GM19328 (cell line): ENCODE results near the gene RIPOR3.
"Not testable (repeated sequence)": the region's sequence is repeated elsewhere in the genome, so short reads cannot be mapped to it uniquely, and the experiment has no call there.

ENCODE experiments used
- ATAC-seq: cut with Tn5 transposase; IDR thresholded peaks from one replicate; pipeline ENCODE4 v1.9.1; 2021; ENCODE audit warnings: mild to moderate bottlenecking, moderate library complexity; ENCODE audit not compliant: unreplicated experiment

The RIPOR3 gene

GRCh38 chr20:50724112-50724725 is 32.9 kb upstream of the RIPOR3 start:
- ATAC-seq = no peak

GRCh38 chr20:50723672-50724071 is 32.3 kb upstream of the RIPOR3 start:
- ATAC-seq = no peak

DNA sequence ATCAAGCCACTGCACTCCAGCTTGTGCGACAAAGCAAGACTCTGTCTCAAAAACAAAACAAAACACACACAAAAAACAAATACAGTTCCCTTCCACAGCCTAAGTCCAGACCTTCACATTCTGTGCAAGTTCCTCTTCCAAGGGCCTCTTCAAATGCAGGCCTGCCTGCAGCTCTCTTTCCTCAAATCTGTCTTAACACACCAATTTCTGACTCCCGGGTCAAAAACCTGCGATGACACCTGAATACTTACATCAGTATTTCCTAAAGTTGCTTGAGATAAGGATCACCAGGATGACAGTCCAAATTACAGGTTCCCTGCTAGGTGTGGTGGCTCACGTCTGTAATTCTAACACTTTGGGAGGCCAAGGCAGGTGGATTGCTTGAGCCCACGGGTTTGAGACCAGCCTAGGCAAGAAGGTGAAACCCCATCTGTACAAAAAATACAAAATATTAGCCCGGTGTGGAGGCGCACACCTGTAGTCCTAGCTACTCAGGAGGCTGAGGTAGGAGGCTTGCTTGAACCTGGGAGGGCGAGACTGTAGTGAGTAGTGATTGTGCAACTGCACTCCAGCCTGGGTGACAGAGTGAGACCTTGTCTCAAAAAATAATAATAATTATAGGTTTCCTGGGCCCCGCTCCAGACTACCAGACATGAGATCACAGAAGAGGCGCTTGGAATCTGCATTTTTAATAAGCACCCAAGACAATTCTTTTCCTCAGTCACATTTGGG is 31.2 kb upstream of the RIPOR3 start:
- ATAC-seq = no peak

- ATAC-seq = no peak
Observed at GRCh38 chr20:50721881-50722281, 30.5 kb upstream of the RIPOR3 start.

DNA sequence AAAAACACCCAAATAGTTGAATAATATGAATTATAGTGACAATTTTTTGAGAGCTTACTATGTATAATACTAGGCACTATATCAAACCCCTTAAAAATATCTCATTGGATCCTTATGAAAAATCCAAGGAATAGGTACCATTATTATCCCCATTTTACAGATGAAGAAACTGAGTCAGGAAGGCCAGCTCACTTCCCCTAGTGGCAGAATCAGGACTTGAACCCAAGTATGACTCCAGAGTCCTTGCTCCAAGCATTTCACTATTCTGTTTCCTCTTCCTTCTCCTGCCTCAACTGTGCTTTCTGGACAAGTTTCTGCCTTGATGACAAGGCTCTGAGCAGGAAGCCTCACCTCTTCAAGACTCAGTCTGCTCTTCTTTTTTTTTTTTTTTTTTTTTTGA is 29.2 kb upstream of the RIPOR3 start:
- ATAC-seq = no peak

DNA sequence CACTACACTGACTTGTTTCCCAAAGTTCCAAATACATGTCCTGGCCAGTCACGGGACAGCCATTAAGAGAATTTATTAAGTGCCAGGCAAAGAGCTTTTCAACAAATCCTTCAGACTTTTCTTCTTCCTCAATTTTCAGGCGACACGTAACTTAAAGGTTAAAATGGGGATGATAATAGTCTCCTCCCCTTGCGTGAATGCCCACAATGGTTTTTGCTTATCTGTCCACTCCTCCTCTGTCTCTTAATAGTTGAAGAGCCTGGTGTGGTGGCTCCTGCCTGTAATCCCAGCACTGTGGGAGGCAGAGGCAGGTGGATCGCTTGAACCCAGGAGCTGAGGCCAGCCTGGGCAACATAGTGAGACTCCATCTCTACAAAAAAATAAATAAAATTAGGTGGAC is 28.7 kb upstream of the RIPOR3 start:
- ATAC-seq = no peak

- no peak for ATAC-seq
Observed at GRCh38 chr20:50719328-50719727, 28.0 kb upstream of the RIPOR3 start.

GRCh38 chr20:50717974-50718761 is 26.8 kb upstream of the RIPOR3 start:
- no peak for ATAC-seq

- ATAC-seq = no peak
Observed at GRCh38 chr20:50717312-50717711, 26.0 kb upstream of the RIPOR3 start.

GRCh38 chr20:50716518-50716917 is 25.2 kb upstream of the RIPOR3 start:
- ATAC-seq = no peak

GRCh38 chr20:50715694-50716093 is 24.4 kb upstream of the RIPOR3 start:
- ATAC-seq = no peak

GRCh38 chr20:50714426-50714825 is 23.1 kb upstream of the RIPOR3 start:
- ATAC-seq = not testable (repeated sequence)

GRCh38 chr20:50713657-50714101 is 22.3 kb upstream of the RIPOR3 start:
- no peak for ATAC-seq

- no peak for ATAC-seq
Observed at GRCh38 chr20:50712771-50713656, 21.7 kb upstream of the RIPOR3 start.

DNA sequence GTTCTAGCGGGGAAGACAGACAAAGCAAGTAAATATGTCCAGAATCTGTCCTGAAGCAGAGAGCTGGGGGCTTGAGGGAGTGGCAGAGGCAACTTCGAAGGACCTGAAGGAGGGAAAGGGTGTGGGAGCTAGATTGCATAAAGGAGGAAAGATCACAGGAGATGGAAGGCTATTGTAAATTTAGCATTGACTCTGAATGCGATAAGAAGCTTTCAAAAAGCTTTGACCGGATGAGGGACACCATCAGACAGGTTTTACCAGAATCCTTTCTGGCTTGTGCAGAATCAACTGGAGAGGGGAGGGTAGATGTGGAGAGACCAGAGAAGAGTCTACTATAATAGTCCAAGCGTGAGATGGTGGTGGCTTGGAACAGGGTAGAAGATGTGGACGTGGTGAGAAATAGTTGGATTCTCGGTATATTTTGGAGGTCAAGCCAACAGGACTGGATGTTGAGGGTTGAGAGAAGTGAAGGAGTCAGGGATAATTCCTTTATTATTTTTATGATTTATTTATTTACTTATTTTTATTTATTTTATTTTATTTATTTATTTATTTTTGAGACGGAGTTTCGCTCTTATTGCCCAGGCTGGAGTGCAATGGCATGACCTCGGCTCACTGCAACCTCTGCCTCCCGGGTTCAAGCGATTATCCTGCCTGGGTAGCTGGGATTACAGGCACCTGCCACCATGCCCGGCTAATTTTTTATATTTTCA is 19.9 kb upstream of the RIPOR3 start:
- no peak for ATAC-seq

GRCh38 chr20:50710492-50711063 is 19.2 kb upstream of the RIPOR3 start:
- no peak for ATAC-seq

GRCh38 chr20:50709636-50709973 is 18.3 kb upstream of the RIPOR3 start:
- ATAC-seq = no peak

- ATAC-seq = no peak
Observed at GRCh38 chr20:50708845-50709635, 17.7 kb upstream of the RIPOR3 start.

- ATAC-seq = no peak
Observed at GRCh38 chr20:50704971-50705370, 13.6 kb upstream of the RIPOR3 start.
